HG02943 (cell line): ENCODE results near the gene UPF2.

Experiments used
- ATAC-seq: cut with Tn5 transposase; IDR thresholded peaks from one replicate; pipeline ENCODE4 v1.9.1; 2021; ENCODE audit warnings: mild to moderate bottlenecking, low read depth, moderate library complexity; ENCODE audit not compliant: unreplicated experiment

The UPF2 gene

DNA sequence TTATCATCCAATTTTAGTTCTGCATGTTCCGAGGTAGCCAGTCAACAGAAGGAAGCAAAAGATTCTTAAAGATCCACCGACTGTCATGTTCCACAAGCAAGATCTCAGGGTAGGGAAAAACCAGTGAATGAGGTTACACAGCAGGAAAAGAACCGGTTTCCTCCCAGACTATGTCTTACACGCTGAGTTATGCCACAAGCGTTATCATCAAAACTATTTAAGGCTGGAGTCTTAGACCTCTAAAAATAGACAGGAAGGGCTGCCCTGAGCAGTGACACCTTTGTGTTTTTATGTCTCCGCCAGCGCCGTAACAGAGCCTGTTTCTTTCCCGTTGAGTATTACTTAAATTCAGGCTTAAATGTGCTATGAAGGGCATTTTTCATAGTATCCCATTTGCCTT is 171.1 kb downstream of the UPF2 start:
- no peak for ATAC-seq

GRCh38 chr10:11870900-11871400 is 171.7 kb downstream of the UPF2 start:
- ATAC-seq = no peak

DNA sequence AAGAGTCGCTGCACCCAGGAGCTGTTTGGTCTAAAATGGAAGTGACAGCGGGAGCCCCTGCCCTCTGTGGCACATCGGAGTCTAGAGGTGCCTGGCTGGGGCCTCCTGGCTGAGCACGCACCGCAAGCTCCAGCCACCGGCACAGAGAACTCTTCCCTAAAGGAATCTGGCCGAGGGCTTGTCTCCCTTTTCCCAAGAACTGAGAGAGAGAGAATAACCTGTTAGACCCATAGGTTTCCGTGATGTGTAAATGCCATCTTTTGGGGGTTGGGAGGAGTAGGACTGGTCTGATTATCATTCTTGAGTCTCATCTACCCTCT is 172.2 kb downstream of the UPF2 start:
- no peak for ATAC-seq
